NCI-H1436 (cell line): Measurements from ENCODE around the gene PVALB.

Experiments used
- DNase-seq: peaks from one replicate; lab custom pipeline; 2025; lab: John Stamatoyannopoulos, UW

Gene PVALB

GRCh38 chr22:36772451-36772850 is 44.4 kb downstream of the PVALB start:
- no peak for DNase-seq

GRCh38 chr22:36771356-36772063 is 45.3 kb downstream of the PVALB start:
- no peak for DNase-seq

- no peak for DNase-seq
These were observed 46.2 kb downstream of the PVALB start for GRCh38 chr22:36770513-36771231.

GRCh38 chr22:36769541-36770512 is 47.0 kb downstream of the PVALB start:
- DNase-seq: no peak

GRCh38 chr22:36768616-36769015 is 48.2 kb downstream of the PVALB start:
- no peak for DNase-seq

- DNase-seq: no peak
These were observed 48.7 kb downstream of the PVALB start for GRCh38 chr22:36768141-36768540.

- DNase-seq: no peak
These were observed 49.6 kb downstream of the PVALB start for GRCh38 chr22:36767035-36767775.

- DNase-seq: no peak
These were observed 50.8 kb downstream of the PVALB start for GRCh38 chr22:36765943-36766450.

- no peak for DNase-seq
These were observed 51.5 kb downstream of the PVALB start for GRCh38 chr22:36765131-36765942.

GRCh38 chr22:36764641-36765040 is 52.2 kb downstream of the PVALB start:
- DNase-seq: no peak

- DNase-seq: no peak
These were observed 52.8 kb downstream of the PVALB start for GRCh38 chr22:36764060-36764459.

GRCh38 chr22:36763576-36763975 is 53.3 kb downstream of the PVALB start:
- DNase-seq: no peak

- DNase-seq: no peak
These were observed 54.1 kb downstream of the PVALB start for GRCh38 chr22:36762687-36763260.

GRCh38 chr22:36761553-36762240 is 55.1 kb downstream of the PVALB start:
- DNase-seq: no peak

- DNase-seq: no peak
These were observed 56.0 kb downstream of the PVALB start for GRCh38 chr22:36760786-36761185.

GRCh38 chr22:36759481-36760159 is 57.2 kb downstream of the PVALB start:
- no peak for DNase-seq

- DNase-seq: no peak
These were observed 58.0 kb downstream of the PVALB start for GRCh38 chr22:36758792-36759271.

- peak; percentile 64 for DNase-seq
These were observed 59.1 kb downstream of the PVALB start for GRCh38 chr22:36757668-36758211.
